GM12875 (cell line): ENCODE data around the gene TBXAS1.

Source experiments
- H3K4me3 ChIP-seq: one replicate; pipeline ENCODE4 v1.5.1; 2011; ENCODE audit warnings: low read depth, low read length, control low read depth
- TF ChIP-seq, protein P1 (sequence below): IDR thresholded peaks from 2 replicates; pipeline ENCODE4 v1.5.1; 2011; ENCODE audit warnings: low read depth, mild to moderate bottlenecking, control low read depth, inconsistent platforms, low read length, moderate library complexity, borderline replicate concordance; ENCODE audit not compliant: insufficient read depth

Gene TBXAS1

DNA sequence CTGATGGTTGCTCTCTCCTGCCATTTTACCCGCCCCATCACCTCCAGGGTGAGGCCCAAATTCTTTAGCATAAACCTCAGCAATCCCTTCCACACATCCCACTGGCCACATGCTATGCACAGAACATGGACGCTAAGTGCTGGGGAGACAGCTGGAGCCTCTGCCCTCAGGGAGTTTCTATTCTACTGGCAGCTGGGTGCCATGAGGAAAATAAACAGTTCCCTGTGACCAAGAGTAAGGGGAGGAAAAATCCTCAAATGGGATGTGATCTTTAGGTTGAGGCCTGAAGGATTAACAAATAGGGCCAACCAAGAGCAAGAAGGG, 232.5 kb downstream of the TBXAS1 start:
- TF ChIP-seq, protein P1, sequence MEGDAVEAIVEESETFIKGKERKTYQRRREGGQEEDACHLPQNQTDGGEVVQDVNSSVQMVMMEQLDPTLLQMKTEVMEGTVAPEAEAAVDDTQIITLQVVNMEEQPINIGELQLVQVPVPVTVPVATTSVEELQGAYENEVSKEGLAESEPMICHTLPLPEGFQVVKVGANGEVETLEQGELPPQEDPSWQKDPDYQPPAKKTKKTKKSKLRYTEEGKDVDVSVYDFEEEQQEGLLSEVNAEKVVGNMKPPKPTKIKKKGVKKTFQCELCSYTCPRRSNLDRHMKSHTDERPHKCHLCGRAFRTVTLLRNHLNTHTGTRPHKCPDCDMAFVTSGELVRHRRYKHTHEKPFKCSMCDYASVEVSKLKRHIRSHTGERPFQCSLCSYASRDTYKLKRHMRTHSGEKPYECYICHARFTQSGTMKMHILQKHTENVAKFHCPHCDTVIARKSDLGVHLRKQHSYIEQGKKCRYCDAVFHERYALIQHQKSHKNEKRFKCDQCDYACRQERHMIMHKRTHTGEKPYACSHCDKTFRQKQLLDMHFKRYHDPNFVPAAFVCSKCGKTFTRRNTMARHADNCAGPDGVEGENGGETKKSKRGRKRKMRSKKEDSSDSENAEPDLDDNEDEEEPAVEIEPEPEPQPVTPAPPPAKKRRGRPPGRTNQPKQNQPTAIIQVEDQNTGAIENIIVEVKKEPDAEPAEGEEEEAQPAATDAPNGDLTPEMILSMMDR: no peak
- peak overlapping the region; percentile 69 for H3K4me3 ChIP-seq

DNA sequence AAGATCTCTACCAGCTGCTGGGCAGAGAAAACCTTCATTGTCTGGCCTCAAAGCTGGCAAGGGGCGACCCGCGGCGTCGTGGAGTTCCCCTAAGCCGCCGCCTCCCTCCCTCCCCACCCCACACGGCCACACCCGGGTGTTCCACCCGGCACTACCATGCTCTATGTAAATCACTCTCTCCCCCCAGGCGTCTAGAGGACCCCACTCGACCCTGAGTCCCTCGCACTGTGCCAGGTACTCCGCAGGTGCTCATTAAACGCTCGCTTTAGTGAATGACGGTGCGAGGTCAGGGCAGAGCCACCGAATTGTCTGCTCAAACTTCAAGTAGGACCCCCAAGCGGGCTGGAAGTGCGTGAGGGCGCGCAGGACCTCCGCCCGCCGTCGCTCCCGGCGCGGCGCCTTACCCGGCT, 233.1 kb downstream of the TBXAS1 start:
- H3K4me3 ChIP-seq: peak overlapping the region; percentile 69
- TF ChIP-seq, protein P1: no peak

DNA sequence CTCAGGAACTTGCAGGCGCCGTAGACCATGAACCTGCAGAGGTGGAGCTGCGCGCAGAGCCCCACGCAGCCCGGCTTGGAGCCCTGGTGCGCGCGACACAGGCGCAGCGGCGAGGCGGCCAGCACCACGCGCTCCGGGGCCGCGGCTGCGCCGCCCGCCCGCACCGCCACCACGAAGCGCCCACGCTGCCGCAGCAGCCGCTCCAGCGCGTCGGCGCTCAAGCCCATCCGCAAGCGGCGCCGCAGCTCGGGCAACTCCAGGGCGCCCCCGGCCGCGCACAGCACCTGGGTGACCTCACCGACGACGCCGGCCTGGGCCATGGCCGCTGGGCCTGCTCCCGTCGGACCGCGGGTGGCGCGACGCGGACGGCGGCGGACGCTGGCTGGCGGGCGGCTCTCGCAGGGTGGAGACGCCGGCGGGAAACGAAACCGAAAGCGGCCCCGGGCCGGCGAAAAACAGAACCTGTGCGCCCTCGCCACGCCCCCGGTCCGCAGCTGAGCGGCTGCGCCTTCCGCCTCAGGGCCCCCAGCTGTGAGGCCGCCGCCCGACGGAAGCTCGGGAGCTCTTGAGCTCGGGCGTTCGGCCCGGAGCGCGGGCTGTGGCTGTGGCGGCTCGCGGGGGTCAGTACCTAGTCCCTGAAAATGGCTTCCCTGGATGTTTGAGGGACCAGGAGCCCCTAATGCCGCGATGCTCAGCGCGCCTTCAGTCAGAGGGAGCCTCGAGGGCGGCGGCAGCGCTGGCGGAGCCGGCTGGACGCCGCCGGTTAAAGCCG, 233.7 kb downstream of the TBXAS1 start, which contains the start of gene PARP12:
PARP12 (minus strand) TSS at position 424 of the 772 bp plus-strand sequence; CDS start at position 320, 104 bp downstream.
- TF ChIP-seq, protein P1: no peak
- peak within 1 kb of the TSS; percentile 69 for H3K4me3 ChIP-seq

DNA sequence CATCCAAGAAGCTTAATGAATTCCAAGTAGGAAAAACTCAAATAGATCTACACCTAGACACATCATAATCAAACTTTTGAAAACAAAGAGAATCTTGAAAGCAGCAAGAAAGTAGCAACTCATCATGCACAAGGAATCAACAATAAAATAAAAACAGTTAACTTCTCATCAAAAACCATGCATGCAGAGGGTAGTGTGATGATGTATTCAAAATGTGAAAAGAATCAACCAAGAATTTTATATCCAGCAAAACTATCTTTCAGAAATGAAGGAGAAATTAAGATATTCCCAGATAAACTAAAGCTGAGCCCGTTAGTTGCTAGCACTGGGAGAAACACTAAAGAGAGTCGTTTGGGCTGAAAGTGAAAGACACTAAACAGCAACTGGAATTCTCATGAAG, 238.0 kb downstream of the TBXAS1 start:
- no peak overlapping the region for H3K4me3 ChIP-seq
- TF ChIP-seq, protein P1: no peak

- TF ChIP-seq, protein P1: no peak
- no peak overlapping the region for H3K4me3 ChIP-seq
Measured at GRCh38 chr7:140068033-140068432, 239.0 kb downstream of the TBXAS1 start.

DNA sequence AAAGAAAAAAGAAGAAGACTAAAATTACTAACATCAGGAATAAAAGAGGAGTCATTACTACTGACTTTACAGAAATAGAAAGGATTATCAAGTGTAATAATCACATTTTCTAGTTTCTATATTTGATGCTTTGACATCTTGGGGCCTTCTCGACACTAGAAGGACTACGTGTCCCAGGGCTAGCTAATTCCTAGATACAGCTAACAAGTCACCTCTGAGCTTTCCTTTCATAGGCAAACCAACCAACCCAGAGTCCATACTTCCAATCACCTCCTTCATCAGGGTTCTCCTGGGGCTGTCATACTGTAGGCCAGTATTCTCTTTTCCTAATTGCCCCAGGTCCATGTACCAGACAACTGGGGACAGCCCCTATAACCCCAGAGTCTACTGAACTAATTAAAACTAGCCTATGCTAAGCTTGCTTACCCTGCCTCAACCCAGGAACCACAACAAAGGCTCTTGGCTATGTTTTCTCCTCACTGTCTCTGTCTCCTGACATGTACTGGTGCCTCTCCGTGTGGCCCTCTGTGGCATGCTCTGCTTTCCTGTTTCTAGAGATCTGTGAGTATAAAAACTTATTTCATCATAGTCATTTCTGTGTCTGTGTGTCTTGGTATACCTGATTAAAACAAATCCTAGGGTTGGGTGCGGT, 240.4 kb downstream of the TBXAS1 start:
- TF ChIP-seq, protein P1: no peak
- no peak overlapping the region for H3K4me3 ChIP-seq
